Vagina (tissue), 2 donors: ENCODE data around the gene PRRT3.

ENCODE experiments used
- CTCF ChIP-seq, 3 experiments: fragments of 450-650 bp in 2 of 3; fragments of 200-600 bp in 1 of 3; sonication (generic) in 1 of 3; IDR thresholded peaks; one replicate each; pipeline ENCODE4 v1.5.1; 2017 to 2019; ENCODE audit warnings: antibody characterized with exemption in 3 of 3, mild to moderate bottlenecking in 2 of 3, moderate library complexity in 2 of 3
- POLR2A ChIP-seq, 2 donors: fragments of 450-650 bp; IDR thresholded peaks; one replicate each; pipeline ENCODE4 v1.6.1; 2017; ENCODE audit warnings: antibody characterized with exemption in 2 of 2, mild to moderate bottlenecking in 2 of 2, moderate library complexity in 2 of 2

GRCh38 chr3:9898467-9899241 is 53.6 kb downstream of the PRRT3 start:
- TF ChIP-seq CTCF (IDR thresholded peaks at IDR 0.05) (no peak), POLR2A (IDR thresholded peaks at IDR 0.05) (no peak)
